22Rv1 (cell line): Measurements from ENCODE around the gene PXDN.

Experiments used
- H3K27ac ChIP-seq: fragments of 450-650 bp; 2 replicates; pipeline ENCODE4 v1.5.1; 2017
- CTCF ChIP-seq: fragments of 450-650 bp; IDR thresholded peaks from 2 replicates; pipeline ENCODE4 v1.5.1; 2017; ENCODE audit warnings: mild to moderate bottlenecking
- ZFX ChIP-seq: fragments of 450-650 bp; IDR thresholded peaks from 2 replicates; pipeline ENCODE4 v1.6.1; 2017; ENCODE audit warnings: antibody characterized with exemption, borderline replicate concordance

Gene PXDN

GRCh38 chr2:1744446-1745170 lies at the start of gene PXDN:
Gene PXDN (minus strand): TSS chr2:1744515. CDS start chr2:1744455, 60 bp downstream.
- TF ChIP-seq ZFX, result no peak
- no peak within 1 kb of the TSS for H3K27ac ChIP-seq

DNA sequence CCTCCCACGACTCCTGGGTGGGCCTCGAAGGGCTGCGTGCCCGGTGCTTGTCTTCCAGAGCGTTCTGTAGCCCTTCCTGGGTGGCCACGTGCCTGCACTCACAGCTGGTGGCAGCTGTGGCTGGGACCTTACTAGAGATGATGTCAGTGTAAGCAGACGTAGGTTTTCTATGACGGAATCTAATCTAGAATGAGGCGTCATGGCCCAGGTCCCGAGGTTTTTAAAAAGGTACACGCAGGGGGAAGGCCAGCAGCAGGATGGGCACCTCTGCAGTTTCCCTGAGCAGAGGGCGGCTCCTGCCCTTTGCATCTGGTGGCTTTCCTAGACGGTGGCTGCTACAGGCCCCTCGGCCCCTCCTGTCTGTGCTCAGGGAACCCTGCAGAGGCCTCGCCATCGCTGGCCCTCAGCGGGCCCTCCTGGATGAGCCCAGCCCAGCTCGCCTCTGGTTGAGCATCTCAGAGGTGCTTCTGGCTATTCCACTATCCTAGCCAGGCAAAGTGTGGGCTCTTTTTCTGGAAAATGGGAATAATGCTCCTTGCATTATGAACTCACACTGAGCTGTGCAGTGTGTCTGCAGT lies 49.6 kb upstream of the PXDN start:
- no peak overlapping the region for H3K27ac ChIP-seq
- TF ChIP-seq CTCF (no peak), ZFX (no peak)

DNA sequence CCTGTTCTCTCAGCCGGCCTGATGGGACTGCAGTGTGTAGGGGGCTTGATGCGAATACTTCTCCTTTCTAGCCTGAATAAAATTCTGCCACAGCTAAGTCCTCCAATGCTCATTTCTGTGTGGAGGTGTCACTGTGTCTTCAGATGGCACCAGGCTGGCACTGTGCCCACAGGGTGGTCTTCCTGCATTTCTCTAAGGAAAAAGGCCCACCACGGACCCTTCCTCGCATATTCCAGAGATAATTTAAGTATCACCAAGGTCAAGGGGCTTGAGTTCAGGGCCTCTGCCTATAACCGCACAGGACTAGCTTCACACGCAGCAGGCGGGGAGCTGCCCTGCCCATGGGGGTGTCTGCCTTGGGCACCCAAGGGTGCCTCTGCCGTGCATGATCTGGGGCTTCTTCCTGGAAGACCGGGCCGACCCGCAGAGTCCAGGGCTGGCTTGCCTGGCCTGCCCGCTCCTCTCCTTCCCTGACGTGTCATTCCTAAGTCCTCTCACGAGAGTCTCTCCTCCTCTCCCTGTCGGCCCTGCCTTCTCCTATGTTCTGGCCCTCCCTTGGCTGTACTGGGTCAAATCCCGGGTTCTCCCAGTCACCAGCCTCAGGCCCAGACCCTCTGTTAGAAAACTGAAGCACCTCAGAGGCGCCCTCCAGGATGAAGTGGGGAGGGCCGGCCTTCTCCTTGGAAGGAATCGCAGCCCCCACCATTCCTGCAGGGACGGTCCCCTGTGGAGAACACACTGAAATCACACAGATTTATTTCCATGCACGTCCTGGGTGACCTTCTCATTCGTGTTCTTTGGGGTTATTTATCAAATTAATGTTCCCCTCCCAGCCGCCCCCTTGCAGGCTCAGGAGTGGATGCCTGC lies 48.9 kb upstream of the PXDN start:
- TF ChIP-seq CTCF, result no peak
- no peak for TF ChIP-seq ZFX
- no peak overlapping the region for H3K27ac ChIP-seq

- H3K27ac ChIP-seq, result no peak overlapping the region
- no peak for TF ChIP-seq CTCF
- no peak for TF ChIP-seq ZFX
Measured at GRCh38 chr2:1791685-1792435, 47.5 kb upstream of the PXDN start.

- TF ChIP-seq ZFX (no peak), CTCF (no peak)
- no peak overlapping the region for H3K27ac ChIP-seq
Measured at GRCh38 chr2:1791006-1791605, 46.8 kb upstream of the PXDN start.

GRCh38 chr2:1790473-1790872 lies 46.2 kb upstream of the PXDN start:
- no peak overlapping the region for H3K27ac ChIP-seq

More at GRCh38 chr2:1790473-1790872, 46.2 kb upstream of the PXDN start:
- TF ChIP-seq CTCF (no peak), ZFX (no peak)
